DND-41 (cell line): ENCODE results near the gene RHOXF2.
"Not testable (repeated sequence)": the region's sequence is repeated elsewhere in the genome, so short reads cannot be mapped to it uniquely, and the experiment has no call there.

Source experiments
- ATAC-seq: fragments of 200-7000 bp; cut with Tn5 transposase; 3 replicates; pipeline ENCODE4 v1.9.1; 2021; ENCODE audit warnings: low read depth; ENCODE audit not compliant: insufficient read depth
- DNase-seq: peaks from one replicate; pipeline ENCODE4 v3.0.0-alpha.2; 2020
- H2AFZ ChIP-seq: 2 replicates; pipeline ENCODE4 v1.6.0; 2012; ENCODE audit warnings: low read depth, low read length
- H3K27ac ChIP-seq: 2 replicates; pipeline ENCODE4 v1.5.1; 2012; ENCODE audit warnings: low read length, inconsistent platforms
- H3K27me3 ChIP-seq: fragments of 200-600 bp; sonication (generic); 2 replicates; pipeline ENCODE4 v1.6.0; 2012; ENCODE audit warnings: low read length, mild to moderate bottlenecking, inconsistent platforms; ENCODE audit not compliant: insufficient read depth, poor library complexity
- H3K36me3 ChIP-seq: 2 replicates; pipeline ENCODE4 v1.5.1; 2012; ENCODE audit warnings: low read length, inconsistent platforms; ENCODE audit not compliant: insufficient read depth
- H3K4me1 ChIP-seq: 2 replicates; pipeline ENCODE4 v1.5.1; 2012; ENCODE audit warnings: mild to moderate bottlenecking, low read length; ENCODE audit not compliant: insufficient read depth
- H3K4me2 ChIP-seq: 2 replicates; pipeline ENCODE4 v1.6.0; 2012; ENCODE audit warnings: mild to moderate bottlenecking, moderate library complexity, low read length, inconsistent platforms; ENCODE audit not compliant: insufficient read depth
- H3K4me3 ChIP-seq, 2 experiments: fragments of 200-600 bp in 1 of 2; shearing (Covaris generic) in 1 of 2; 2 replicates each; pipeline ENCODE4 v1.5.1; 2012 to 2016; ENCODE audit warnings: inconsistent platforms in 2 of 2, low read length in 2 of 2, mild to moderate bottlenecking in 2 of 2, low read depth in 1 of 2, moderate library complexity in 1 of 2
- H3K79me2 ChIP-seq: 2 replicates; pipeline ENCODE4 v1.6.0; 2012; ENCODE audit warnings: low read length, inconsistent platforms; ENCODE audit not compliant: insufficient read depth
- H3K9ac ChIP-seq: 2 replicates; pipeline ENCODE4 v1.6.0; 2012; ENCODE audit warnings: low read depth, mild to moderate bottlenecking, inconsistent platforms, low read length, moderate library complexity
- H3K9me3 ChIP-seq: 2 replicates; pipeline ENCODE4 v1.5.1; 2012; ENCODE audit warnings: low read length, moderate library complexity, mild to moderate bottlenecking, inconsistent platforms; ENCODE audit not compliant: insufficient read depth, severe bottlenecking
- H4K20me1 ChIP-seq: 2 replicates; pipeline ENCODE4 v1.6.0; 2012; ENCODE audit warnings: low read length; ENCODE audit not compliant: insufficient read depth
- EZH2 ChIP-seq: IDR thresholded peaks from 3 replicates; pipeline ENCODE4 v1.6.1; 2012; ENCODE audit warnings: borderline replicate concordance, low read depth, mild to moderate bottlenecking, moderate library complexity, low read length, inconsistent platforms; ENCODE audit not compliant: severe bottlenecking
- TF ChIP-seq, protein P1 (sequence below): IDR thresholded peaks from 2 replicates; pipeline ENCODE4 v1.5.1; 2012; ENCODE audit warnings: borderline replicate concordance, low read length, moderate library complexity, mild to moderate bottlenecking; ENCODE audit not compliant: poor library complexity, severe bottlenecking; ENCODE audit errors: extremely low read depth

Gene RHOXF2

DNA sequence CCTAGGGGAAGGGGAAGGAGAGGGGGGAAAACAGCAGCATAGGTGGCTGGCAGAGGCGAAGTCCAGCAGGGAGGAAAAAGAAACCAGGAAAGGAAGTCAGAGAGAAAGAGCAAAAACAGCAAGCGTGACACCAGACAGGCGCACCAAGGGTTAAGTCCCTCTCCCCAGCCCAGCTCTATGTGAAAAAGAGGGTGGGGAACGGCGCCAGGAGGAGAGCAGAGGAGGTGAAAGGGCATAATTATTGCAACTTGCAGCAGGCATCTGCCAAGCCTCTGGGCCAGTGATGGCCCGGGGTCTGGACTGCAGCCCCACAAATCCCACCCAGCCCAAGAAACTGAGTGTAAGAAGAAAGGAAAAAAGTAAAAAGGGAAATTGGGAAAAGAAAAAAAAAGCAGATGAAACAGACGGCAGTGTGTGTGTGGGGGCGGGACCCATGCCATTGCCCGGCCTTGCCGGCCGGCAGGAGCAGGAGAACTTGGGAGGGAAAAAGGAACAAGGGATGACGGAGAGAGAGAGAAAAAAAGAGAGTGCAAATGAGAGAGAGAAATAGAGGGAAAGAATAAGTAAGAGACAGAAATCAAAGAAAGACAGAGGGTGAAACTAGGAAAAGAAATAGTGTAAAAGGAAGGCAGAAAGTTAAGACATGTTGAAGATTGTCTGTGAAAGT, 14.1 kb upstream of the RHOXF2 start:
- no peak for TF ChIP-seq EZH2
- TF ChIP-seq, protein P1, sequence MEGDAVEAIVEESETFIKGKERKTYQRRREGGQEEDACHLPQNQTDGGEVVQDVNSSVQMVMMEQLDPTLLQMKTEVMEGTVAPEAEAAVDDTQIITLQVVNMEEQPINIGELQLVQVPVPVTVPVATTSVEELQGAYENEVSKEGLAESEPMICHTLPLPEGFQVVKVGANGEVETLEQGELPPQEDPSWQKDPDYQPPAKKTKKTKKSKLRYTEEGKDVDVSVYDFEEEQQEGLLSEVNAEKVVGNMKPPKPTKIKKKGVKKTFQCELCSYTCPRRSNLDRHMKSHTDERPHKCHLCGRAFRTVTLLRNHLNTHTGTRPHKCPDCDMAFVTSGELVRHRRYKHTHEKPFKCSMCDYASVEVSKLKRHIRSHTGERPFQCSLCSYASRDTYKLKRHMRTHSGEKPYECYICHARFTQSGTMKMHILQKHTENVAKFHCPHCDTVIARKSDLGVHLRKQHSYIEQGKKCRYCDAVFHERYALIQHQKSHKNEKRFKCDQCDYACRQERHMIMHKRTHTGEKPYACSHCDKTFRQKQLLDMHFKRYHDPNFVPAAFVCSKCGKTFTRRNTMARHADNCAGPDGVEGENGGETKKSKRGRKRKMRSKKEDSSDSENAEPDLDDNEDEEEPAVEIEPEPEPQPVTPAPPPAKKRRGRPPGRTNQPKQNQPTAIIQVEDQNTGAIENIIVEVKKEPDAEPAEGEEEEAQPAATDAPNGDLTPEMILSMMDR = no peak
- H3K9ac ChIP-seq = no peak overlapping the region
- ATAC-seq (no peak), DNase-seq (no peak)
- no peaks in the 10 kb centered on the region for H3K27me3 ChIP-seq
- no peaks in the 10 kb centered on the region for H4K20me1 ChIP-seq
- no peak overlapping the region for H3K4me3 ChIP-seq
- peaks cover 5% of the 10 kb centered on the region for H3K9me3 ChIP-seq
- H3K79me2 ChIP-seq = no peaks in the 10 kb centered on the region
- no peak overlapping the region for H3K27ac ChIP-seq
- H3K4me1 ChIP-seq = 0 out of 2 replicates have a peak, but pooled peaks cover 3% of the 10 kb centered on the region
- no peak overlapping the region for H2AFZ ChIP-seq
- H3K4me2 ChIP-seq = no peak overlapping the region
- no peaks in the 10 kb centered on the region for H3K36me3 ChIP-seq

DNA sequence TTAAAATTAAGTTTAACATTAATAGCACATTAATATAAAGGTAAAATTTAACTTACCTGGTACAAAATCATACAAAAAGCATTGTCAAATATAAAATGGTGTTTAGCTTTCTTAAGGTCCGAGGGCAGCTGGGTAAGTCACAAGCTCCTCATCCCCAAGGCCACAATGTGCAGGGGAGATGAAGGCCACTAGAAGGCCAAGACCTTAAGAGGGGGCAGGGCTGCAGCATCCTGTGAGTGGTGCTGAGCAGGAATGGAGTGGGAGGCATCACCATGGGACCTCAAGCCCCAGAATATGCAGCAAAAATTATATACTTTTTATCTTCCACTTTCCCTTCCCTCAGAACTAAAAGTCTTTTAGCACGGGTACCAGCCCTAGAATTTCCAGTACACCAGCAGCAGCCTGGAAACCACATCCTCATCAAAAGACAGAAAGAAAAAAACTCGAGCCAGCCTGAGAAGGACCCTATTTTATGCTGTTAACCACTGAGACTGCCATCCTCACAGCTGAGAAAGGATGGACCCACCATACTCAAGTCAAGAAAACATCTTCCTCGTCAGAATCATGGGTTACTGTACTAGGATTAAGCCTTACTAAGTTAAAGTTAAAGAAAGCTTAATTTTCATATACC, 13.0 kb upstream of the RHOXF2 start:
- H3K4me1 ChIP-seq = 0 out of 2 replicates have a peak, but pooled peaks cover 3% of the 10 kb centered on the region
- no peak overlapping the region for H3K4me3 ChIP-seq
- no peak overlapping the region for H3K27ac ChIP-seq
- H2AFZ ChIP-seq = no peak overlapping the region
- DNase-seq (peak; percentile 24), ATAC-seq (peak; percentile 80)
- no peaks in the 10 kb centered on the region for H3K36me3 ChIP-seq
- no peaks in the 10 kb centered on the region for H4K20me1 ChIP-seq
- H3K4me2 ChIP-seq = no peak overlapping the region
- H3K9me3 ChIP-seq = peaks cover 5% of the 10 kb centered on the region
- TF ChIP-seq EZH2 = no peak
- TF ChIP-seq, protein P1 = no peak
- H3K79me2 ChIP-seq = no peaks in the 10 kb centered on the region
- H3K9ac ChIP-seq = no peak overlapping the region
- H3K27me3 ChIP-seq = no peaks in the 10 kb centered on the region

DNA sequence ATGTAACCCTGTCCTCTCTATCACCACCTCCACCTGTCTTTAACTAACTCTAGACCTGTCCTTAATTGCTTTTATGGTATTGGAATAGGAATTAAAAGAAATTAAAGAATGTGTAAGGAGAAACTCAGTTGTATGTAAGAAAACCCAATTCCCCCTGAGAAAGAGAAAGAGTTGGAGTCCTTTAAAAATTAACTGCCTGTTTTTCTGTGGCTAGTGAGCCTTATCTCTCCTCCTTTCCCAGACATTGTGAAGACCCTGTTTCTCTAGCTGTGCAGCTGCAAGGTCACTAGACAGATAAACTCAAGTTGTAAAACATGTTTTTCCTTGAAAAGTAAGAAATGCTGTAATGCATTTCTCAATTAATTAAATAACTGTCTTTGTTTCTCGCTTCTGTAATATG, 12.1 kb upstream of the RHOXF2 start:
- ATAC-seq, H3K4me2 ChIP-seq, H3K4me3 ChIP-seq, H3K36me3 ChIP-seq, H4K20me1 ChIP-seq, H3K4me1 ChIP-seq, H3K9me3 ChIP-seq, H3K27ac ChIP-seq, H2AFZ ChIP-seq, H3K79me2 ChIP-seq, H3K27me3 ChIP-seq, H3K9ac ChIP-seq, DNase-seq: not testable (repeated sequence)

DNA sequence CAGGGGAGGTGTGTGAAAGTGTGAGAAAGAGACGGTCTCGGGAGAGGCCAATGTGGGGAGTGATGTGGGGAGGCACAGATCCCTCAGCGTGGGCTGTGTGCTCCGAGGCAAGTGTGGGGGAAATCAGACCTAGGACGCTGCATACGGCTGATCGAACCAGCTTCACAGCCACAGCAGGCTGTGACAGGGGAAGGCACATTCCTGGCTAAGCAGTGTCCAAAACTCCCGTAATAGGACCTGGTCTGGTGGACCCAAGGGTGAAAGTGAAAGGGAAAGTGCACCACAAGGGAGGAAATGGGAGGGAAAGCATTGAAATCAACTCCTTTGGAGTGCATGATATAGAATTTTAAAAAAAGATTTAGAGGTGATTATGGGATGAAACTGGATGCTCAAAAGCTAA, 10.9 kb upstream of the RHOXF2 start:
- no peaks in the 10 kb centered on the region for H3K36me3 ChIP-seq
- H3K27me3 ChIP-seq = no peaks in the 10 kb centered on the region
- no peak overlapping the region for H3K4me2 ChIP-seq
- no peak for ATAC-seq
- no peak overlapping the region for H3K27ac ChIP-seq
- no peaks in the 10 kb centered on the region for H4K20me1 ChIP-seq
- DNase-seq = peak; percentile 7
- TF ChIP-seq, protein P1 = no peak
- TF ChIP-seq EZH2 = no peak
- no peaks in the 10 kb centered on the region for H3K79me2 ChIP-seq
- H3K9me3 ChIP-seq = peaks cover 5% of the 10 kb centered on the region
- H3K4me3 ChIP-seq = no peak overlapping the region
- no peak overlapping the region for H2AFZ ChIP-seq
- H3K9ac ChIP-seq = no peak overlapping the region
- H3K4me1 ChIP-seq = 0 out of 2 replicates have a peak, but pooled peaks cover 3% of the 10 kb centered on the region

DNA sequence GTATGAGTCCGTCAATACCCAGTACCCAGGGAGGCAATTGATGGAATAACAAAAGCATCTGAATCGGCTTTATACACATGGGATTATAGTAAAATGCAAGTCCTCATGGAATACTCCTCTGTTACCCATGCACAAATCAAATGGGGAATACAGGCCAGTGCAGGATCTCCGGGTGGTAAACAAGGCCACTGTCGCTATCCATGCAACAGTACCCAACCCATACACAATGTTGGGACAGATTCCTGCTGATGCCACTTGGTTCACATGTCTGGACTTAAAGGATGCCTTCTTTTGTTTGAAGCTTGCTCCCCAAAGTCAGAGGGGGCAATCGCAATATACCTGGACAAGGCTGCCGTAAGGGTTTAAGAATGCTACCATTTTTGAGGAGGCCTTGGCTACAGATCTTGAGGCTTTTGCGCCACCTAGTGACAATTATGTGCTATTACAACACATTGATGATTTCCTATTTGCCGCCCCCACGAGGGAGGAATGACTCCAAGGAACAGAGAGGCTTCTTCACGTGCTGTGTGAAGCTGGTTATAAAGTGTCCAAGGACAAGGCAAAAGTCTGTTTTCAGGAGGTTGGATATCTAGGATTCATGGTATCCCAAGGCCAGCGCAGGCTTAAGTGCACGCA, 8.2 kb upstream of the RHOXF2 start:
- not testable (repeated sequence) for H3K4me3 ChIP-seq, H3K27ac ChIP-seq, H2AFZ ChIP-seq, H3K9me3 ChIP-seq, H3K4me2 ChIP-seq, DNase-seq, H3K36me3 ChIP-seq, H3K4me1 ChIP-seq, H4K20me1 ChIP-seq, H3K27me3 ChIP-seq, H3K79me2 ChIP-seq, H3K9ac ChIP-seq
- peak; percentile 76 for ATAC-seq
